HepG2 (cell line): ENCODE data around the gene RIPOR3. TPM values are rescaled to one million over a fixed set of nuclear protein-coding genes. Genes with fewer than 3 reads are reported as not detected.

Experiments used
- ATF2 ChIP-seq: sonication (generic); formaldehyde crosslinking; IDR thresholded peaks from 2 replicates; pipeline ENCODE4 v1.4.0; 2020; ENCODE audit warnings: missing genetic modification reagents
- BRF2 ChIP-seq: sonication (generic); formaldehyde crosslinking; IDR thresholded peaks from 2 replicates; pipeline ENCODE4 v1.8.1; 2022; ENCODE audit warnings: mild to moderate bottlenecking, missing genetic modification reagents
- HDAC6 ChIP-seq: fragments of 200-600 bp; sonication (generic); IDR thresholded peaks from 2 replicates; pipeline ENCODE4 v1.7.0; 2017; ENCODE audit warnings: mild to moderate bottlenecking, antibody characterized with exemption, low read length, low read depth
- HHEX ChIP-seq: IDR thresholded peaks from 2 replicates; pipeline ENCODE4 v1.6.1; 2016; ENCODE audit warnings: control low read depth
- HMG20B ChIP-seq: conservative IDR thresholded peaks from 2 replicates; pipeline ENCODE4 v1.6.1; 2016; ENCODE audit warnings: missing genetic modification reagents, missing compliant biosample characterization
- MBNL3 ChIP-seq: fragments of 250-450 bp; sonication (Bioruptor Pico); conservative IDR thresholded peaks from 2 replicates; pipeline ENCODE4 v1.8.0; 2022; ENCODE audit warnings: mild to moderate bottlenecking, inconsistent platforms
- NFE2L1 ChIP-seq: sonication (generic); formaldehyde crosslinking; IDR thresholded peaks from 2 replicates; pipeline ENCODE4 v1.4.0; 2020; ENCODE audit warnings: missing genetic modification reagents, mild to moderate bottlenecking, borderline replicate concordance
- NR3C1 ChIP-seq: sonication (generic); formaldehyde crosslinking; IDR thresholded peaks from 2 replicates; pipeline ENCODE4 v1.4.0; 2020; ENCODE audit warnings: missing genetic modification reagents
- SOX5 ChIP-seq: IDR thresholded peaks from 2 replicates; pipeline ENCODE4 v1.6.1; 2016; ENCODE audit warnings: borderline replicate concordance
- SRSF9 ChIP-seq: fragments of 200-400 bp; formaldehyde crosslinking; IDR thresholded peaks from 2 replicates; pipeline ENCODE4 v1.6.1; 2018; ENCODE audit warnings: borderline replicate concordance, mild to moderate bottlenecking, low read depth, low read length; ENCODE audit not compliant: insufficient read depth, poor library complexity, severe bottlenecking
- STAT5B ChIP-seq: sonication (generic); formaldehyde crosslinking; IDR thresholded peaks from 2 replicates; pipeline ENCODE4 v1.4.0; 2020; ENCODE audit warnings: missing genetic modification reagents
- TEAD2 ChIP-seq: sonication (generic); formaldehyde crosslinking; IDR thresholded peaks from 2 replicates; pipeline ENCODE4 v1.9.0; 2021; ENCODE audit warnings: missing genetic modification reagents
- ZBTB33 ChIP-seq: sonication (generic); formaldehyde crosslinking; IDR thresholded peaks from 2 replicates; pipeline ENCODE4 v1.4.0; 2020; ENCODE audit warnings: missing genetic modification reagents
- ZNF292 ChIP-seq: sonication (generic); formaldehyde crosslinking; IDR thresholded peaks from 2 replicates; pipeline ENCODE4 v1.8.1; 2022; ENCODE audit warnings: mild to moderate bottlenecking, low read depth, missing genetic modification reagents, borderline replicate concordance
- ZNF326 ChIP-seq: sonication (generic); formaldehyde crosslinking; IDR thresholded peaks from 2 replicates; pipeline ENCODE4 v1.4.0; 2020; ENCODE audit warnings: missing genetic modification reagents, borderline replicate concordance
- ZNF574 ChIP-seq: sonication (generic); formaldehyde crosslinking; IDR thresholded peaks from 2 replicates; pipeline ENCODE4 v1.4.0; 2020; ENCODE audit warnings: missing genetic modification reagents
- ZNF687 ChIP-seq: sonication (generic); formaldehyde crosslinking; IDR thresholded peaks from 2 replicates; pipeline ENCODE4 v1.5.1; 2020; ENCODE audit warnings: mild to moderate bottlenecking, missing genetic modification reagents, moderate library complexity
- ZNF792 ChIP-seq: IDR thresholded peaks from 2 replicates; pipeline ENCODE4 v1.6.1; 2016
- polyA plus RNA-seq, 8 experiments: library from polyadenylated mRNA; depleted of rRNA in 3 of 8; stranded (reverse) in 7 of 8; unstranded in 1 of 8; fragments of >200 nt; fragmentation: Illumina TruSeq in 4 of 8; extraction: Trizol in 4 of 8; gene quantifications; 2 replicates each; pipeline versions ENCODE4 v1.2.1 to v1.2.3, GENCODE V29; 2011 to 2016; ENCODE audit warnings: low read depth in 4 of 8, missing spikeins in 1 of 8, mixed read lengths in 1 of 8; ENCODE audit not compliant: insufficient read depth in 1 of 8
- total RNA-seq, 5 experiments: library from RNA; depleted of rRNA; stranded (reverse); fragments of >200 nt; fragmentation: Illumina TruSeq; extraction: Trizol; gene quantifications; 2 replicates each; pipeline ENCODE4 v1.2.3, GENCODE V29; 2016; ENCODE audit warnings: low read depth in 1 of 5

Gene RIPOR3
- total and polyA plus RNA-seq, 2 of the 13 experiments (the other 11 are each of a cell fraction or from before 2014, with no cell fraction given), result 0.18 TPM; not detected in 1

GRCh38 chr20:50594591-50595432, 96.5 kb downstream of the RIPOR3 start (continued):
- peak; percentile 16; the same call in 1 of the 2 replicates for TF ChIP-seq ZNF687 (CRISPR knock-in tag)
- TF ChIP-seq ZNF292, result no peak
- TF ChIP-seq ZBTB33, result no peak
- no peak for TF ChIP-seq HDAC6
- TF ChIP-seq SRSF9, result no peak
- TF ChIP-seq ZNF574 (CRISPR knock-in tag), result peak; percentile 23; the same call in 1 of the 2 replicates
- no peak for TF ChIP-seq ATF2 (CRISPR knock-in tag)
- 0 out of 2 replicates have a peak, but pooled peaks have one; percentile 38 for TF ChIP-seq TEAD2
- no peak for TF ChIP-seq ZNF326 (CRISPR knock-in tag)
- no peak for TF ChIP-seq MBNL3 (CRISPR knock-in tag)
- no peak for TF ChIP-seq STAT5B
- no peak for TF ChIP-seq HHEX (CRISPR knock-in tag)
- TF ChIP-seq SOX5 (CRISPR knock-in tag), result no peak
- no peak for TF ChIP-seq NR3C1 (CRISPR knock-in tag)
- no peak for TF ChIP-seq BRF2 (CRISPR knock-in tag)
- TF ChIP-seq NFE2L1, result no peak
- TF ChIP-seq ZNF792 (CRISPR knock-in tag), result no peak
- TF ChIP-seq HMG20B, result no peak
